DND-41 (cell line): ENCODE data around the gene IGF2BP3.

Source experiments
- EZH2 ChIP-seq: IDR thresholded peaks from 3 replicates; pipeline ENCODE4 v1.6.1; 2012; ENCODE audit warnings: borderline replicate concordance, low read depth, mild to moderate bottlenecking, moderate library complexity, low read length, inconsistent platforms; ENCODE audit not compliant: severe bottlenecking
- TF ChIP-seq, protein P1 (sequence below): IDR thresholded peaks from 2 replicates; pipeline ENCODE4 v1.5.1; 2012; ENCODE audit warnings: borderline replicate concordance, low read length, moderate library complexity, mild to moderate bottlenecking; ENCODE audit not compliant: poor library complexity, severe bottlenecking; ENCODE audit errors: extremely low read depth

DNA sequence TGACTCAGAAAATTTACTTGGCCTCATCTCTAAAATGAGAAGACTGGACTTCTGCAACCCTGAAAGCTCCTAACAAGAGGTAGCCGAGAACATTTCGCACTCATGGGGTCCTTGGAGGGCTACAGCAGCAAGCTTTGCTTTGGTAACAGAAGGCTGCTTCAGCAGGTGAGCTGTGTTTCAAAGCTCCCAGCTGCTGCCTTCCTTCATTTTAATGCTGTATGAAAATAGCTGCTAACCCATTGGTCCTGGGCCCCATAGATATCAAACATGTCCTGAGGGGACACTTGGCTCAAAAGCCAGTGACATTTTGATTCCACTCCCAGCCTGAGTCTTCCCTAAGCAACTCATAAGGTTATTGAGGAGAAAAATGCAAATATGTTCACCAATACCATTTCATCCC is 185.4 kb downstream of the IGF2BP3 start:
- TF ChIP-seq, protein P1, sequence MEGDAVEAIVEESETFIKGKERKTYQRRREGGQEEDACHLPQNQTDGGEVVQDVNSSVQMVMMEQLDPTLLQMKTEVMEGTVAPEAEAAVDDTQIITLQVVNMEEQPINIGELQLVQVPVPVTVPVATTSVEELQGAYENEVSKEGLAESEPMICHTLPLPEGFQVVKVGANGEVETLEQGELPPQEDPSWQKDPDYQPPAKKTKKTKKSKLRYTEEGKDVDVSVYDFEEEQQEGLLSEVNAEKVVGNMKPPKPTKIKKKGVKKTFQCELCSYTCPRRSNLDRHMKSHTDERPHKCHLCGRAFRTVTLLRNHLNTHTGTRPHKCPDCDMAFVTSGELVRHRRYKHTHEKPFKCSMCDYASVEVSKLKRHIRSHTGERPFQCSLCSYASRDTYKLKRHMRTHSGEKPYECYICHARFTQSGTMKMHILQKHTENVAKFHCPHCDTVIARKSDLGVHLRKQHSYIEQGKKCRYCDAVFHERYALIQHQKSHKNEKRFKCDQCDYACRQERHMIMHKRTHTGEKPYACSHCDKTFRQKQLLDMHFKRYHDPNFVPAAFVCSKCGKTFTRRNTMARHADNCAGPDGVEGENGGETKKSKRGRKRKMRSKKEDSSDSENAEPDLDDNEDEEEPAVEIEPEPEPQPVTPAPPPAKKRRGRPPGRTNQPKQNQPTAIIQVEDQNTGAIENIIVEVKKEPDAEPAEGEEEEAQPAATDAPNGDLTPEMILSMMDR = no peak
- no peak for TF ChIP-seq EZH2
